Muscle layer of colon (tissue), 2 donors: ENCODE results near the gene MBD5.

Source experiments
- H3K27ac ChIP-seq: one replicate; pipeline ENCODE4 v1.7.0; 2013; ENCODE audit warnings: low read depth, mild to moderate bottlenecking, low read length, moderate library complexity
- H3K27me3 ChIP-seq, 2 donors: one replicate each; pipeline ENCODE4 v1.7.0; 2013; ENCODE audit warnings: low read length in 2 of 2, mild to moderate bottlenecking in 2 of 2; ENCODE audit not compliant: insufficient read depth in 2 of 2, control insufficient read depth in 1 of 2
- H3K36me3 ChIP-seq: one replicate; pipeline ENCODE4 v1.7.0; 2013; ENCODE audit warnings: mild to moderate bottlenecking, low read length; ENCODE audit not compliant: insufficient read depth
- H3K4me1 ChIP-seq: one replicate; pipeline ENCODE4 v1.7.0; 2013; ENCODE audit warnings: mild to moderate bottlenecking, low read length; ENCODE audit not compliant: insufficient read depth
- H3K4me3 ChIP-seq, 2 donors: one replicate each; pipeline ENCODE4 v1.7.0; 2013; ENCODE audit warnings: low read length in 2 of 2, low read depth in 1 of 2, mild to moderate bottlenecking in 1 of 2, moderate library complexity in 1 of 2
- H3K9ac ChIP-seq: one replicate; pipeline ENCODE4 v1.7.0; 2013; ENCODE audit warnings: low read length
- H3K9me3 ChIP-seq: one replicate; pipeline ENCODE4 v1.7.0; 2013; ENCODE audit warnings: mild to moderate bottlenecking, low read length
- donor health status: abdominal sarcoma.
- donor health status: Adenocarcinoma of cecum.

The MBD5 gene

GRCh38 chr2:148177559-148177958, 156.7 kb downstream of the MBD5 start:
- no peaks in the 10 kb centered on the region for H3K4me1 ChIP-seq
- no peaks in the 10 kb centered on the region for H3K9me3 ChIP-seq
- H3K4me3 ChIP-seq = no peak overlapping the region
- no peak overlapping the region for H3K9ac ChIP-seq
- no peak overlapping the region for H3K27ac ChIP-seq
- H3K36me3 ChIP-seq = no peaks in the 10 kb centered on the region
- no peaks in the 10 kb centered on the region for H3K27me3 ChIP-seq

- no peaks in the 10 kb centered on the region for H3K27me3 ChIP-seq
- H3K4me1 ChIP-seq = no peaks in the 10 kb centered on the region
- peaks cover 4% of the 10 kb centered on the region for H3K36me3 ChIP-seq
- H3K27ac ChIP-seq = no peak overlapping the region
- H3K9me3 ChIP-seq = no peaks in the 10 kb centered on the region
- H3K4me3 ChIP-seq = no peak overlapping the region
- no peak overlapping the region for H3K9ac ChIP-seq
Measured at GRCh38 chr2:148179724-148180123, 158.8 kb downstream of the MBD5 start.

- Histone ChIP-seq H3K4me3 (no peak overlapping the region), H3K27me3 (no peaks in the 10 kb centered on the region), H3K9me3 (no peaks in the 10 kb centered on the region), H3K4me1 (no peaks in the 10 kb centered on the region), H3K27ac (no peak overlapping the region), H3K36me3 (peaks cover 11% of the 10 kb centered on the region), H3K9ac (no peak overlapping the region)
Measured at GRCh38 chr2:148184976-148185375, 164.1 kb downstream of the MBD5 start.

- Histone ChIP-seq H3K27ac (no peak overlapping the region), H3K27me3 (no peaks in the 10 kb centered on the region), H3K36me3 (no peaks in the 10 kb centered on the region), H3K9me3 (no peaks in the 10 kb centered on the region), H3K9ac (no peak overlapping the region), H3K4me1 (no peaks in the 10 kb centered on the region), H3K4me3 (no peak overlapping the region)
Measured at GRCh38 chr2:148194882-148195281, 174.0 kb downstream of the MBD5 start.

GRCh38 chr2:148201075-148202004, 180.4 kb downstream of the MBD5 start:
- Histone ChIP-seq H3K27me3 (no peaks in the 10 kb centered on the region), H3K4me3 (no peak overlapping the region), H3K9ac (no peak overlapping the region), H3K27ac (no peak overlapping the region), H3K9me3 (no peaks in the 10 kb centered on the region), H3K4me1 (no peaks in the 10 kb centered on the region), H3K36me3 (no peaks in the 10 kb centered on the region)

- H3K4me3 ChIP-seq = no peak overlapping the region
Measured at GRCh38 chr2:148202237-148202636, 181.3 kb downstream of the MBD5 start.

GRCh38 chr2:148207111-148207510, 186.2 kb downstream of the MBD5 start:
- Histone ChIP-seq H3K27ac (no peak overlapping the region), H3K27me3 (no peaks in the 10 kb centered on the region), H3K36me3 (no peaks in the 10 kb centered on the region), H3K9me3 (no peaks in the 10 kb centered on the region), H3K9ac (no peak overlapping the region), H3K4me1 (peaks cover 4% of the 10 kb centered on the region), H3K4me3 (no peak overlapping the region)

More at GRCh38 chr2:148202237-148202636, 181.3 kb downstream of the MBD5 start:
- no peaks in the 10 kb centered on the region for H3K4me1 ChIP-seq
- no peaks in the 10 kb centered on the region for H3K9me3 ChIP-seq
- no peaks in the 10 kb centered on the region for H3K36me3 ChIP-seq
- H3K27ac ChIP-seq = no peak overlapping the region
- no peaks in the 10 kb centered on the region for H3K27me3 ChIP-seq
- no peak overlapping the region for H3K9ac ChIP-seq

- Histone ChIP-seq H3K27ac (no peak overlapping the region), H3K36me3 (no peaks in the 10 kb centered on the region), H3K4me3 (no peak overlapping the region), H3K9me3 (no peaks in the 10 kb centered on the region), H3K9ac (no peak overlapping the region), H3K4me1 (peaks cover 4% of the 10 kb centered on the region), H3K27me3 (no peaks in the 10 kb centered on the region)
Measured at GRCh38 chr2:148209603-148210002, 188.7 kb downstream of the MBD5 start.

- no peaks in the 10 kb centered on the region for H3K36me3 ChIP-seq
- H3K4me1 ChIP-seq = no peaks in the 10 kb centered on the region
- no peak overlapping the region for H3K4me3 ChIP-seq
- no peak overlapping the region for H3K27ac ChIP-seq
- no peaks in the 10 kb centered on the region for H3K27me3 ChIP-seq
- no peak overlapping the region for H3K9ac ChIP-seq
- H3K9me3 ChIP-seq = peaks cover 7% of the 10 kb centered on the region
Measured at GRCh38 chr2:148218326-148219075, 197.6 kb downstream of the MBD5 start.

GRCh38 chr2:148221166-148221565, 200.3 kb downstream of the MBD5 start:
- no peak overlapping the region for H3K9ac ChIP-seq
- no peaks in the 10 kb centered on the region for H3K36me3 ChIP-seq
- peaks cover 7% of the 10 kb centered on the region for H3K9me3 ChIP-seq
- H3K4me1 ChIP-seq = no peaks in the 10 kb centered on the region
- H3K4me3 ChIP-seq = no peak overlapping the region
- no peak overlapping the region for H3K27ac ChIP-seq
- no peaks in the 10 kb centered on the region for H3K27me3 ChIP-seq

GRCh38 chr2:148221926-148222325, 201.0 kb downstream of the MBD5 start:
- H3K9ac ChIP-seq = no peak overlapping the region
- peaks cover 7% of the 10 kb centered on the region for H3K9me3 ChIP-seq
- no peak overlapping the region for H3K4me3 ChIP-seq
- H3K36me3 ChIP-seq = no peaks in the 10 kb centered on the region
- H3K27ac ChIP-seq = no peak overlapping the region
- no peaks in the 10 kb centered on the region for H3K27me3 ChIP-seq
- no peaks in the 10 kb centered on the region for H3K4me1 ChIP-seq
